Measurements from ENCODE around the gene SMG6. TPM values are rescaled to one million over a fixed set of nuclear protein-coding genes. Genes with fewer than 3 reads are reported as not detected.
"Not testable (repeated sequence)": the region's sequence is repeated elsewhere in the genome, so short reads cannot be mapped to it uniquely, and the experiment has no call there.

Gene SMG6
- total RNA-seq, 4 donors from 2014 or later: 17.9 to 24.0 (median 20.1) TPM

GRCh38 chr17:2017274-2017941 is 286.2 kb downstream of the SMG6 start:
- peaks cover 4 to 47% (median 15%) of the 10 kb centered on the region in 3 donors for H3K4me1 ChIP-seq
- WGBS, 2 donors: 86 to 96% methylated on average over 10 to 13 of the region's 19 CpGs
- H3K36me3 ChIP-seq: no peaks in the 10 kb centered on the region
- DNase-seq: no peak
- H3K4me3 ChIP-seq: no peak overlapping the region
- H3K27me3 ChIP-seq: peaks cover 0 to 28% (median 0%) of the 10 kb centered on the region in 4 donors
- intact Hi-C loops (cut with DNase I): no loop called here
- no peaks in the 10 kb centered on the region for H3K9me3 ChIP-seq
- no peak overlapping the region for H3K27ac ChIP-seq
- no peak for TF ChIP-seq POLR2A (IDR thresholded peaks at IDR 0.05)
- TF ChIP-seq CTCF (IDR thresholded peaks at IDR 0.05): no peak

GRCh38 chr17:2016494-2016893 is 287.1 kb downstream of the SMG6 start:
- TF ChIP-seq POLR2A (IDR thresholded peaks at IDR 0.05) (no peak), CTCF (IDR thresholded peaks at IDR 0.05) (no peak)
- 62 to 70% methylated on average over 6 to 20 of the region's 20 CpGs for WGBS, 2 donors
- peaks cover 0 to 25% (median 0%) of the 10 kb centered on the region in 4 donors for H3K27me3 ChIP-seq
- intact Hi-C loops (cut with DNase I): no loop called here
- H3K9me3 ChIP-seq: no peaks in the 10 kb centered on the region
- no peak overlapping the region for H3K27ac ChIP-seq
- no peak for DNase-seq
- no peaks in the 10 kb centered on the region for H3K36me3 ChIP-seq
- no peak overlapping the region for H3K4me3 ChIP-seq
- peaks cover 12 to 56% (median 25%) of the 10 kb centered on the region in 3 donors for H3K4me1 ChIP-seq

- TF ChIP-seq CTCF (IDR thresholded peaks at IDR 0.05): no peak
- no peak for TF ChIP-seq POLR2A (IDR thresholded peaks at IDR 0.05)
- H3K27ac ChIP-seq: no peak overlapping the region
- DNase-seq: no peak
Measured at GRCh38 chr17:2015314-2015713, 288.3 kb downstream of the SMG6 start.

GRCh38 chr17:2013994-2014317 is 289.6 kb downstream of the SMG6 start:
- Histone ChIP-seq H3K36me3 (no peaks in the 10 kb centered on the region), H3K4me3 (no peak overlapping the region), H3K27ac (no peak overlapping the region), H3K4me1 (peaks cover 16 to 58% (median 31%) of the 10 kb centered on the region in 3 donors), H3K9me3 (no peaks in the 10 kb centered on the region), H3K27me3 (peaks cover 0 to 13% (median 0%) of the 10 kb centered on the region in 4 donors)
- no CpG with 5 or more reads among the region's 1 CpG for WGBS, 2 donors
- intact Hi-C loops (cut with DNase I): no loop called here
- no peak for DNase-seq
- no peak for TF ChIP-seq POLR2A (IDR thresholded peaks at IDR 0.05)
- TF ChIP-seq CTCF (IDR thresholded peaks at IDR 0.05): no peak

More at GRCh38 chr17:2015314-2015713, 288.3 kb downstream of the SMG6 start:
- peaks cover 0 to 25% (median 0%) of the 10 kb centered on the region in 4 donors for H3K27me3 ChIP-seq
- H3K9me3 ChIP-seq: no peaks in the 10 kb centered on the region
- intact Hi-C loops (cut with DNase I): no loop called here
- H3K4me3 ChIP-seq: no peak overlapping the region
- H3K36me3 ChIP-seq: no peaks in the 10 kb centered on the region
- 85 to 87% methylated on average over 11 to 13 of the region's 14 CpGs for WGBS, 2 donors
- H3K4me1 ChIP-seq: peaks cover 16 to 60% (median 31%) of the 10 kb centered on the region in 3 donors

GRCh38 chr17:2013220-2013993 is 290.2 kb downstream of the SMG6 start:
- WGBS, 2 donors: 45 to 79% methylated on average over 3 to 4 of the region's 6 CpGs
- H3K9me3 ChIP-seq; H3K27me3 ChIP-seq; DNase-seq; intact Hi-C loops (cut with DNase I); H3K36me3 ChIP-seq; H3K4me3 ChIP-seq: not testable (repeated sequence)
- Histone ChIP-seq H3K27ac (peak overlapping the region in 1 of 4 donors; percentile 7), H3K4me1 (peaks cover 16 to 53% (median 31%) of the 10 kb centered on the region in 3 donors)

Data from esophagus squamous epithelium (tissue), 5 donors.